PC-9 (cell line): ENCODE results near the gene PRR5. TPM values are rescaled to one million over a fixed set of nuclear protein-coding genes. Genes with fewer than 3 reads are reported as not detected.

Source experiments
- BruUV-seq: library from RNA; stranded (reverse); fragments of 400-500 nt; replicated peaks from 2 replicates; lab custom pipeline; 2021; lab: Mats Ljungman, UMichigan
- CTCF ChIA-PET: fragments of 300-600 bp; sonication (Branson Sonifier 250); formaldehyde crosslinking; loops from one replicate; lab custom pipeline; 2022; ENCODE audit warnings: antibody characterized with exemption; lab: Charles Lee
- POLR2A ChIA-PET: fragments of 300-600 bp; sonication (Branson Sonifier 250); formaldehyde crosslinking; loops from one replicate; lab custom pipeline; 2022; ENCODE audit warnings: antibody characterized with exemption; ENCODE audit not compliant: unreplicated experiment; lab: Charles Lee
- DNase-seq, 2 experiments: peaks; one replicate each; pipeline versions ENCODE4 v3.0.0 to v3.0.0-alpha.2; 2015 to 2022; ENCODE audit warnings: mixed read lengths in 1 of 2
- H2AFZ ChIP-seq: fragments of 200-600 bp; sonication (generic); 2 replicates; pipeline ENCODE4 v1.8.1; 2017; ENCODE audit warnings: antibody characterized with exemption
- H3F3A ChIP-seq: fragments of 200-600 bp; sonication (generic); 2 replicates; pipeline ENCODE4 v1.8.1; 2017; ENCODE audit warnings: antibody characterized with exemption, mild to moderate bottlenecking, low read depth; ENCODE audit not compliant: insufficient read depth
- H3K27ac ChIP-seq: fragments of 200-600 bp; sonication (generic); 2 replicates; pipeline ENCODE4 v1.6.1; 2016; ENCODE audit warnings: mixed run types
- H3K27me3 ChIP-seq: fragments of 200-600 bp; sonication (generic); 2 replicates; pipeline ENCODE4 v1.6.1; 2016; ENCODE audit warnings: low read depth, mixed run types; ENCODE audit not compliant: insufficient read depth
- H3K36me3 ChIP-seq: fragments of 200-600 bp; sonication (generic); 2 replicates; pipeline ENCODE4 v1.6.1; 2016; ENCODE audit warnings: low read depth, mixed run types
- H3K4me1 ChIP-seq: fragments of 200-600 bp; sonication (generic); replicated peaks from 2 replicates; pipeline ENCODE4 v1.6.1; 2016; ENCODE audit warnings: mixed run types; ENCODE audit not compliant: insufficient read depth
- H3K4me2 ChIP-seq: fragments of 200-600 bp; sonication (generic); 2 replicates; pipeline ENCODE4 v1.6.1; 2017; ENCODE audit warnings: mixed run types
- H3K4me3 ChIP-seq: fragments of 200-600 bp; sonication (generic); 2 replicates; pipeline ENCODE4 v1.6.1; 2016; ENCODE audit warnings: mixed run types
- H3K79me2 ChIP-seq: fragments of 200-600 bp; sonication (generic); 2 replicates; pipeline ENCODE4 v1.6.1; 2017; ENCODE audit warnings: low read depth, mixed run types
- H3K9me2 ChIP-seq: fragments of 200-600 bp; sonication (generic); 2 replicates; pipeline ENCODE4 v1.8.1; 2017; ENCODE audit warnings: mild to moderate bottlenecking; ENCODE audit not compliant: insufficient read depth
- H3K9me3 ChIP-seq: fragments of 200-600 bp; sonication (generic); 2 replicates; pipeline ENCODE4 v1.8.1; 2016; ENCODE audit warnings: low read depth; ENCODE audit not compliant: insufficient read depth
- H4K20me1 ChIP-seq: fragments of 200-600 bp; sonication (generic); 2 replicates; pipeline ENCODE4 v1.8.1; 2017; ENCODE audit not compliant: insufficient read depth
- CTCF ChIP-seq: fragments of 200-600 bp; sonication (generic); conservative IDR thresholded peaks from 2 replicates; pipeline ENCODE4 v1.6.1; 2017; ENCODE audit warnings: mixed run types, antibody characterized with exemption, mild to moderate bottlenecking, moderate library complexity
- EZH2 ChIP-seq: fragments of 200-600 bp; sonication (generic); IDR thresholded peaks from 2 replicates; pipeline ENCODE4 v1.8.0; 2017; ENCODE audit warnings: antibody characterized with exemption, low read depth
- intact Hi-C: fragments of 100-400 bp; cut with micrococcal nuclease; formaldehyde crosslinking; loops from one replicate; pipeline ENCODE4 v1.10.0; 2022; ENCODE audit not compliant: unreplicated experiment
- total RNA-seq: library from RNA; stranded (reverse); gene quantifications from 2 replicates; pipeline ENCODE4 v1.2.3, GENCODE V29; 2021

The PRR5 gene
- total RNA-seq, 1 experiment from 2014 or later, result 22.1 TPM

GRCh38 chr22:44712962-44713361 lies 11.0 kb downstream of the PRR5 start:
- Histone ChIP-seq H2AFZ (no peak overlapping the region), H3K27ac (no peak overlapping the region), H4K20me1 (peaks cover 10% of the 10 kb centered on the region), H3K4me3 (no peak overlapping the region), H3K4me2 (no peak overlapping the region), H3K36me3 (no peaks in the 10 kb centered on the region), H3F3A (no peaks in the 10 kb centered on the region), H3K79me2 (no peaks in the 10 kb centered on the region), H3K9me3 (no peaks in the 10 kb centered on the region), H3K27me3 (no peaks in the 10 kb centered on the region), H3K4me1 (no peaks in the 10 kb centered on the region; the same call in 1 of the 2 replicates), H3K9me2 (no peaks in the 10 kb centered on the region)
- no TSS peak for BruUV-seq
- POLR2A ChIA-PET, result no interaction called here
- no peak for TF ChIP-seq CTCF
- DNase-seq, result no peak
- CTCF ChIA-PET, result no interaction called here
- intact Hi-C loops, result no loop called here

- DNase-seq, result no peak
- Histone ChIP-seq H4K20me1 (peaks cover 10% of the 10 kb centered on the region), H3K4me3 (no peak overlapping the region), H3K79me2 (no peaks in the 10 kb centered on the region), H3K27me3 (no peaks in the 10 kb centered on the region), H3K27ac (no peak overlapping the region), H3K4me1 (no peaks in the 10 kb centered on the region; the same call in 1 of the 2 replicates), H2AFZ (no peak overlapping the region), H3K9me3 (no peaks in the 10 kb centered on the region), H3F3A (peaks cover 6% of the 10 kb centered on the region; the same call in 1 of the 2 replicates), H3K9me2 (no peaks in the 10 kb centered on the region), H3K4me2 (no peak overlapping the region), H3K36me3 (no peaks in the 10 kb centered on the region)
- CTCF ChIA-PET, result interaction anchor here (0.6 kb wide), 1 partner anchor 861 kb away, joined by 13 read pairs; no protein-coding TSS in a partner anchor
- TF ChIP-seq EZH2 (no peak), CTCF (no peak)
- POLR2A ChIA-PET, result no interaction called here
- no TSS peak for BruUV-seq
- intact Hi-C loops, result no loop called here
Measured at GRCh38 chr22:44714703-44715350, 12.8 kb downstream of the PRR5 start.

- H3K4me3 ChIP-seq, result no peak overlapping the region
- H3K9me2 ChIP-seq, result no peaks in the 10 kb centered on the region
- peaks cover 6% of the 10 kb centered on the region; the same call in 1 of the 2 replicates for H3F3A ChIP-seq
- POLR2A ChIA-PET, result no interaction called here
- no peak overlapping the region for H3K4me2 ChIP-seq
- CTCF ChIA-PET, result no interaction called here
- no TSS peak for BruUV-seq
- TF ChIP-seq CTCF (no peak), EZH2 (no peak)
- no peak for DNase-seq
- no peaks in the 10 kb centered on the region for H3K79me2 ChIP-seq
- H3K4me1 ChIP-seq, result no peaks in the 10 kb centered on the region
- H4K20me1 ChIP-seq, result no peaks in the 10 kb centered on the region; the same call in 1 of the 2 replicates
- no peaks in the 10 kb centered on the region for H3K9me3 ChIP-seq
- intact Hi-C loops, result no loop called here
- no peak overlapping the region for H3K27ac ChIP-seq
- no peak overlapping the region for H2AFZ ChIP-seq
- no peaks in the 10 kb centered on the region for H3K36me3 ChIP-seq
- H3K27me3 ChIP-seq, result no peaks in the 10 kb centered on the region
Measured at GRCh38 chr22:44718418-44718817, 16.4 kb downstream of the PRR5 start.
